Measurements from ENCODE around the gene KLHL12.

The KLHL12 gene

GRCh38 chr1:202952099-202952498 is 25.1 kb upstream of the KLHL12 start:
- H3K4me3 ChIP-seq (ENCODE audit: low read depth, low read length), result no peak overlapping the region
- DNase-seq (ENCODE audit: low read depth), result no peak
- TF ChIP-seq CTCF (conservative IDR thresholded peaks at IDR 0.05; ENCODE audit: low read depth, low read length), result no peak

GRCh38 chr1:202951437-202951836 is 24.4 kb upstream of the KLHL12 start:
- no peak for DNase-seq (ENCODE audit: low read depth)
- TF ChIP-seq CTCF (conservative IDR thresholded peaks at IDR 0.05; ENCODE audit: low read depth, low read length), result no peak
- H3K4me3 ChIP-seq (ENCODE audit: low read depth, low read length), result no peak overlapping the region

- no peak for DNase-seq (ENCODE audit: low read depth)
- no peak overlapping the region for H3K4me3 ChIP-seq (ENCODE audit: low read depth, low read length)
- no peak for TF ChIP-seq CTCF (conservative IDR thresholded peaks at IDR 0.05; ENCODE audit: low read depth, low read length)
Measured at GRCh38 chr1:202945483-202945882, 18.4 kb upstream of the KLHL12 start.

GRCh38 chr1:202944438-202944921 is 17.4 kb upstream of the KLHL12 start:
- no peak overlapping the region for H3K4me3 ChIP-seq (ENCODE audit: low read depth, low read length)
- TF ChIP-seq CTCF (conservative IDR thresholded peaks at IDR 0.05; ENCODE audit: low read depth, low read length), result no peak
- DNase-seq (ENCODE audit: low read depth), result no peak

GRCh38 chr1:202942426-202942825 is 15.4 kb upstream of the KLHL12 start:
- TF ChIP-seq CTCF (conservative IDR thresholded peaks at IDR 0.05; ENCODE audit: low read depth, low read length), result no peak
- no peak overlapping the region for H3K4me3 ChIP-seq (ENCODE audit: low read depth, low read length)
- no peak for DNase-seq (ENCODE audit: low read depth)

GRCh38 chr1:202941372-202941771 is 14.3 kb upstream of the KLHL12 start:
- no peak overlapping the region for H3K4me3 ChIP-seq (ENCODE audit: low read depth, low read length)
- no peak for DNase-seq (ENCODE audit: low read depth)
- no peak for TF ChIP-seq CTCF (conservative IDR thresholded peaks at IDR 0.05; ENCODE audit: low read depth, low read length)

- no peak for DNase-seq (ENCODE audit: low read depth)
- H3K4me3 ChIP-seq (ENCODE audit: low read depth, low read length), result no peak overlapping the region
- no peak for TF ChIP-seq CTCF (conservative IDR thresholded peaks at IDR 0.05; ENCODE audit: low read depth, low read length)
Measured at GRCh38 chr1:202940561-202940960, 13.5 kb upstream of the KLHL12 start.
